OCI-LY1 (cell line): ENCODE results near the gene MAP2K6.

ENCODE experiments used
- H2AFZ ChIP-seq: fragments of 200-600 bp; sonication (generic), shearing (Covaris generic); 2 replicates; pipeline ENCODE4 v1.6.0; 2014; ENCODE audit warnings: antibody characterized with exemption, mild to moderate bottlenecking, low read length
- H3F3A ChIP-seq: fragments of 200-600 bp; sonication (generic), shearing (Covaris generic); 2 replicates; pipeline ENCODE4 v1.6.0; 2014; ENCODE audit warnings: mild to moderate bottlenecking, antibody characterized with exemption, low read length, moderate library complexity; ENCODE audit not compliant: insufficient read depth
- H3K27ac ChIP-seq: fragments of 200-600 bp; sonication (generic); 2 replicates; pipeline ENCODE4 v1.5.1; 2014; ENCODE audit warnings: low read length, mixed run types, mild to moderate bottlenecking, low read depth; ENCODE audit not compliant: poor library complexity, severe bottlenecking
- H3K27me3 ChIP-seq: fragments of 200-600 bp; sonication (generic); 2 replicates; pipeline ENCODE4 v1.6.0; 2014; ENCODE audit warnings: antibody characterized with exemption, mild to moderate bottlenecking, low read length, moderate library complexity; ENCODE audit not compliant: insufficient read depth
- H3K36me3 ChIP-seq: fragments of 200-600 bp; sonication (generic); 2 replicates; pipeline ENCODE4 v1.6.1; 2014; ENCODE audit warnings: mild to moderate bottlenecking, antibody characterized with exemption, low read length, moderate library complexity, mixed read lengths; ENCODE audit not compliant: insufficient read depth
- H3K4me1 ChIP-seq: fragments of 200-600 bp; sonication (generic); 2 replicates; pipeline ENCODE4 v1.5.1; 2014; ENCODE audit warnings: mild to moderate bottlenecking, low read length, moderate library complexity; ENCODE audit not compliant: insufficient read depth, severe bottlenecking
- H3K4me2 ChIP-seq: fragments of 200-600 bp; sonication (generic), shearing (Covaris generic); 2 replicates; pipeline ENCODE4 v1.6.1; 2014; ENCODE audit warnings: low read length
- H3K4me3 ChIP-seq: fragments of 200-600 bp; sonication (generic); 2 replicates; pipeline ENCODE4 v1.5.1; 2014; ENCODE audit warnings: low read length, low read depth, mild to moderate bottlenecking, mixed read lengths; ENCODE audit not compliant: poor library complexity, severe bottlenecking
- H3K79me2 ChIP-seq: fragments of 200-600 bp; shearing (Covaris generic); 2 replicates; pipeline ENCODE4 v1.6.1; 2016; ENCODE audit warnings: mixed run types, low read length, mixed read lengths; ENCODE audit not compliant: insufficient read depth
- H3K9ac ChIP-seq: fragments of 200-600 bp; sonication (generic), shearing (Covaris generic); 2 replicates; pipeline ENCODE4 v1.6.1; 2014; ENCODE audit warnings: mild to moderate bottlenecking, low read length, mixed read lengths
- H3K9me2 ChIP-seq: fragments of 200-600 bp; sonication (generic), shearing (Covaris generic); 2 replicates; pipeline ENCODE4 v1.6.1; 2014; ENCODE audit warnings: low read depth, mild to moderate bottlenecking, low read length, mixed read lengths
- H3K9me3 ChIP-seq: fragments of 200-600 bp; shearing (Covaris generic); 2 replicates; pipeline ENCODE4 v1.6.1; 2014; ENCODE audit warnings: low read length, mixed read lengths
- H4K20me1 ChIP-seq: fragments of 200-600 bp; sonication (generic), shearing (Covaris generic); 2 replicates; pipeline ENCODE4 v1.6.0; 2016; ENCODE audit warnings: mild to moderate bottlenecking, low read length; ENCODE audit not compliant: insufficient read depth
- EZH2 ChIP-seq: fragments of 200-600 bp; sonication (generic), shearing (Covaris generic); IDR thresholded peaks from 2 replicates; pipeline ENCODE4 v1.8.0; 2017; ENCODE audit warnings: borderline replicate concordance, mixed run types, mild to moderate bottlenecking, antibody characterized with exemption, low read length, moderate library complexity, mixed read lengths
- TF ChIP-seq, protein P1 (sequence below): fragments of 200-600 bp; sonication (generic), shearing (Covaris generic); IDR thresholded peaks from 2 replicates; pipeline ENCODE4 v1.5.1; 2017; ENCODE audit warnings: mild to moderate bottlenecking, antibody characterized with exemption, low read length, moderate library complexity, mixed read lengths

The MAP2K6 gene

DNA sequence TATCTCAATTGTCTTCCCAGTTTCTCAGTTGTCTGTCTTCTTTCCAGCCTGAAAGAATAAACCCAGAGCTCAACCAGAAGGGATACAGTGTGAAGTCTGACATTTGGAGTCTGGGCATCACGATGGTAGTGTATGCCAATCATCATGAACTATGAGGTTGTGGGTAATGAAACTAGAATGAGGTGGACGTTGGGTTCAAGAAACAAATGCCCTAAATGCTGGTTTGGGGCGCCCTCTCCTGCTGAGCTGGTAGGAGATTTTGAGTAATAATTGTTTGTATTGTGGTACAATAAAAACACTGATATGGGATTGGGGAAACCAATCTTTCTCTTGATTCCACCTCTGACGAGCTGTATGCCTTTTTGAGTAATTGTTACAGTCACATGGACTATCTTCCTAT, 110.4 kb downstream of the MAP2K6 start:
- Histone ChIP-seq H3K4me1 (peaks cover 4% of the 10 kb centered on the region), H4K20me1 (no peaks in the 10 kb centered on the region), H3F3A (no peaks in the 10 kb centered on the region), H2AFZ (no peak overlapping the region), H3K9me2 (no peaks in the 10 kb centered on the region), H3K9me3 (no peaks in the 10 kb centered on the region), H3K4me3 (no peak overlapping the region), H3K36me3 (peaks cover 35% of the 10 kb centered on the region), H3K79me2 (no peaks in the 10 kb centered on the region), H3K4me2 (no peak overlapping the region), H3K27ac (no peak overlapping the region), H3K27me3 (no peaks in the 10 kb centered on the region), H3K9ac (no peak overlapping the region)
- TF ChIP-seq EZH2 = no peak
- TF ChIP-seq, protein P1, sequence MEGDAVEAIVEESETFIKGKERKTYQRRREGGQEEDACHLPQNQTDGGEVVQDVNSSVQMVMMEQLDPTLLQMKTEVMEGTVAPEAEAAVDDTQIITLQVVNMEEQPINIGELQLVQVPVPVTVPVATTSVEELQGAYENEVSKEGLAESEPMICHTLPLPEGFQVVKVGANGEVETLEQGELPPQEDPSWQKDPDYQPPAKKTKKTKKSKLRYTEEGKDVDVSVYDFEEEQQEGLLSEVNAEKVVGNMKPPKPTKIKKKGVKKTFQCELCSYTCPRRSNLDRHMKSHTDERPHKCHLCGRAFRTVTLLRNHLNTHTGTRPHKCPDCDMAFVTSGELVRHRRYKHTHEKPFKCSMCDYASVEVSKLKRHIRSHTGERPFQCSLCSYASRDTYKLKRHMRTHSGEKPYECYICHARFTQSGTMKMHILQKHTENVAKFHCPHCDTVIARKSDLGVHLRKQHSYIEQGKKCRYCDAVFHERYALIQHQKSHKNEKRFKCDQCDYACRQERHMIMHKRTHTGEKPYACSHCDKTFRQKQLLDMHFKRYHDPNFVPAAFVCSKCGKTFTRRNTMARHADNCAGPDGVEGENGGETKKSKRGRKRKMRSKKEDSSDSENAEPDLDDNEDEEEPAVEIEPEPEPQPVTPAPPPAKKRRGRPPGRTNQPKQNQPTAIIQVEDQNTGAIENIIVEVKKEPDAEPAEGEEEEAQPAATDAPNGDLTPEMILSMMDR = peak; percentile 49; the same call in 1 of the 2 replicates

DNA sequence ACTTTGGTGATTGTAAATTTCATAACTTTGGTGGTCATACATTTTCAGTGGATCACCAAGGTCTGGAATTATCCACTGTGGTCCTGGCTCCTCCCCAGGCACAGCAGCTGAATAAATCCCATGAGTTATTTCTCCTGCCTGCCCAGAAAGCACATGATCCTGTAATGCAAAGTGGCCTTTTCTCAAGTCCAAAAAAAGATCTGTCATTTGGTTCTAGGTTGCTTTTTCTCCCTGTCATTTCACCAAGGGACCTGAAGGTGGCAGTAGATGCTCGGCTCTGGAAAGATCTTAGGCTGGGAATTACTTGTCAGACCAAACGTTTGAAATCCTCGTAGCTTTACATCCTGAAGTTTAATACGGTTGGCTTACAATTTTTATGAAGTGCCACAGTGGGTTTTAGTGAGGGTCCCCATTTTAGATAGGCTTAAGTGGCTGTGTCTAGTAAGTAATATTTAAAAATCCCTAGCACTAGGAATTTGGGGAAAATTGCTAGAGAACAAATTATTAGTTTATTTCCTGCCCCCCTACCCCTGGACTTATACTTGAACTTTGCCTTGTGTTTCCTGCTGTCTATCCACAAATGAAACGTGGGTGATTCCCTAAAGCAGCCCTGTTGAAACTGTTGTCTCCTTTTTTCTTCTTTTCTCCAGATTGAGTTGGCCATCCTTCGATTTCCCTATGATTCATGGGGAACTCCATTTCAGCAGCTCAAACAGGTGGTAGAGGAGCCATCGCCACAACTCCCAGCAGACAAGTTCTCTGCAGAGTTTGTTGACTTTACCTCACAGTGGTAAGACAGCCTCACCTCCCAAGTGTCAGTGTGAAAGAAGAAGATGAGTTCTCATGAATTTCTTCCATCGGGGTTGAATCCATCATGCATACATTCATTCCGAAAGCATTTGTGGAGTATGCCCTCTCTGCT, 111.7 kb downstream of the MAP2K6 start:
- H2AFZ ChIP-seq = no peak overlapping the region
- TF ChIP-seq EZH2 = no peak
- TF ChIP-seq, protein P1 = peak; percentile 93
- H3K27me3 ChIP-seq = no peaks in the 10 kb centered on the region
- H3F3A ChIP-seq = no peaks in the 10 kb centered on the region
- H3K9me2 ChIP-seq = no peaks in the 10 kb centered on the region
- no peak overlapping the region for H3K27ac ChIP-seq
- H3K79me2 ChIP-seq = no peaks in the 10 kb centered on the region
- H3K9me3 ChIP-seq = no peaks in the 10 kb centered on the region
- H3K4me1 ChIP-seq = peaks cover 4% of the 10 kb centered on the region
- H3K4me3 ChIP-seq = no peak overlapping the region
- H3K4me2 ChIP-seq = no peak overlapping the region
- peaks cover 26% of the 10 kb centered on the region for H3K36me3 ChIP-seq
- H4K20me1 ChIP-seq = no peaks in the 10 kb centered on the region
- H3K9ac ChIP-seq = no peak overlapping the region

DNA sequence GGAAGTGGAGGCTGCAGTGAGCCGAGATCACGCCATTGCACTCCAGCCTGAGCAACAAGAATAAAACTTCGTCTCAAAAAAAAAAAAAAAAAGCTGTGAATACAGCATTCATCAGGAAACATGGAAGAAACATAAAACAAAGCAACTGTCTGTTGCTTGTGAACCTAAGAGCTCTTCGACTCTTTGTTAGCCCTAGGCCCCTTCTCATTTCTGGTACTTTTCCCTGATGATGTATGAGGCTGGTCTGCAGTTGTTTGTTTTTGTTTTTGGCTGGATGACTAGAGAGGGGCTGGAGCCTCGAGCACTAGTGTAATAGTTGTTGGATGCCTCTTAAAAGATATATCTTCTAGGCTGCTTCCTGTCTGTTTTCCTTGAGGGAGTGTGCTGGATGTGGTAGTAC, 113.5 kb downstream of the MAP2K6 start:
- Histone ChIP-seq H4K20me1 (no peaks in the 10 kb centered on the region), H3K27me3 (no peaks in the 10 kb centered on the region), H3K9ac (no peak overlapping the region), H3K9me3 (no peaks in the 10 kb centered on the region), H3K4me3 (no peak overlapping the region), H3K4me1 (peaks cover 4% of the 10 kb centered on the region), H3K9me2 (no peaks in the 10 kb centered on the region), H3K27ac (no peak overlapping the region), H2AFZ (no peak overlapping the region), H3K4me2 (no peak overlapping the region), H3F3A (no peaks in the 10 kb centered on the region), H3K36me3 (peaks cover 24% of the 10 kb centered on the region), H3K79me2 (no peaks in the 10 kb centered on the region)
- no peak for TF ChIP-seq EZH2
- TF ChIP-seq, protein P1 = no peak
